ENCODE results near the gene TRIO. TPM values are rescaled to one million over a fixed set of nuclear protein-coding genes. Genes with fewer than 3 reads are reported as not detected.

Gene TRIO
- polyA plus RNA-seq, 3 donors, result 1.7 to 45.8 (median 2.1) TPM

- H3K27ac ChIP-seq (ENCODE audit: low read depth in 1 of 2, low read length in 2 of 2), result no peak overlapping the region
- peaks cover 50% of the 10 kb centered on the region for H3K4me1 Mint-ChIP-seq
- H2AFZ ChIP-seq (ENCODE audit: insufficient read depth, low read depth, low read length, poor library complexity, severe bottlenecking), result no peak overlapping the region
- no peaks in the 10 kb centered on the region for H3K27me3 Mint-ChIP-seq (ENCODE audit: low read depth in 3 of 3)
- no peak overlapping the region for H3K9ac ChIP-seq (ENCODE audit: insufficient read depth, low read length, poor library complexity, severe bottlenecking)
- H3K4me3 ChIP-seq (replicated peaks in 1 of 3; ENCODE audit: low read depth in 2 of 3, low read length in 3 of 3), result no peak overlapping the region
- no peaks in the 10 kb centered on the region for H3K27me3 ChIP-seq (ENCODE audit: control insufficient read depth in 2 of 2, insufficient read depth in 2 of 2, low read length in 2 of 2)
- H3K9me3 Mint-ChIP-seq, result peaks cover 0 to 2% (median 0%) of the 10 kb centered on the region in 7 donors
- WGBS (ENCODE audit: insufficient coverage), result no CpG with 5 or more reads among the region's 2 CpGs
- H3K36me3 Mint-ChIP-seq, result peaks cover 0 to 6% of the 10 kb centered on the region in 2 donors
- no peak for DNase-seq
- intact Hi-C loops (cut with micrococcal nuclease), result no loop called here
- no peaks in the 10 kb centered on the region for H4K20me1 ChIP-seq (ENCODE audit: insufficient read depth, low read length)
- peaks cover 61 to 64% of the 10 kb centered on the region in 2 donors for H3K4me1 ChIP-seq (ENCODE audit: control insufficient read depth in 1 of 2, insufficient read depth in 2 of 2, low read length in 2 of 2)
- H3K36me3 ChIP-seq (replicated peaks in 1 of 2; ENCODE audit: control insufficient read depth in 1 of 2, insufficient read depth in 2 of 2, low read length in 2 of 2), result no peaks in the 10 kb centered on the region
- no peaks in the 10 kb centered on the region for H3K9me3 ChIP-seq (replicated peaks in 1 of 2; ENCODE audit: control insufficient read depth in 1 of 2, insufficient read depth in 1 of 2, low read length in 2 of 2)
- no peak for TF ChIP-seq CTCF (IDR thresholded peaks at IDR 0.05)
- H3K27ac Mint-ChIP-seq, result no peak overlapping the region
- no peak overlapping the region for H3K4me3 Mint-ChIP-seq
- no peaks in the 10 kb centered on the region for H3K79me2 ChIP-seq (ENCODE audit: insufficient read depth, low read length)
- no peak overlapping the region for H3K4me2 ChIP-seq (replicated peaks; ENCODE audit: extremely low read depth, low read length, poor library complexity, severe bottlenecking)
Observed at GRCh38 chr5:14556015-14556414, 412.9 kb downstream of the TRIO start.

GRCh38 chr5:14557203-14557770 is 414.1 kb downstream of the TRIO start:
- H3K36me3 Mint-ChIP-seq, result peaks cover 0 to 8% of the 10 kb centered on the region in 2 donors
- peak overlapping the region in 6 of 7 donors; percentile 28 to 77 (median 64) for H3K27ac Mint-ChIP-seq
- peak in 1 of 3 donors; percentile 15 for DNase-seq
- no peaks in the 10 kb centered on the region for H4K20me1 ChIP-seq (ENCODE audit: insufficient read depth, low read length)
- H2AFZ ChIP-seq (ENCODE audit: insufficient read depth, low read depth, low read length, poor library complexity, severe bottlenecking), result no peak overlapping the region
- no peaks in the 10 kb centered on the region for H3K27me3 Mint-ChIP-seq (ENCODE audit: low read depth in 3 of 3)
- peaks cover 47% of the 10 kb centered on the region for H3K4me1 Mint-ChIP-seq
- no peak overlapping the region for H3K9ac ChIP-seq (ENCODE audit: insufficient read depth, low read length, poor library complexity, severe bottlenecking)
- H3K79me2 ChIP-seq (ENCODE audit: insufficient read depth, low read length), result no peaks in the 10 kb centered on the region
- H3K9me3 ChIP-seq (replicated peaks in 1 of 2; ENCODE audit: control insufficient read depth in 1 of 2, insufficient read depth in 1 of 2, low read length in 2 of 2), result no peaks in the 10 kb centered on the region
- peaks cover 0 to 2% (median 0%) of the 10 kb centered on the region in 7 donors for H3K9me3 Mint-ChIP-seq
- peak overlapping the region in 1 of 2 donors; percentile 54 for H3K27ac ChIP-seq (ENCODE audit: low read depth in 1 of 2, low read length in 2 of 2)
- no peak for TF ChIP-seq CTCF (IDR thresholded peaks at IDR 0.05)
- intact Hi-C loops (cut with micrococcal nuclease), result no loop called here
- peak overlapping the region in 1 of 3 experiments; percentile 6 for H3K4me3 ChIP-seq (replicated peaks in 1 of 3; ENCODE audit: low read depth in 2 of 3, low read length in 3 of 3)
- H3K4me3 Mint-ChIP-seq, result peak overlapping the region in 1 of 2 donors; percentile 49
- H3K36me3 ChIP-seq (replicated peaks in 1 of 2; ENCODE audit: control insufficient read depth in 1 of 2, insufficient read depth in 2 of 2, low read length in 2 of 2), result peaks cover 0 to 12% of the 10 kb centered on the region in 2 donors
- H3K27me3 ChIP-seq (ENCODE audit: control insufficient read depth in 2 of 2, insufficient read depth in 2 of 2, low read length in 2 of 2), result no peaks in the 10 kb centered on the region
- peak overlapping the region; percentile 14 for H3K4me2 ChIP-seq (replicated peaks; ENCODE audit: extremely low read depth, low read length, poor library complexity, severe bottlenecking)
- peaks cover 48 to 55% of the 10 kb centered on the region in 2 donors for H3K4me1 ChIP-seq (ENCODE audit: control insufficient read depth in 1 of 2, insufficient read depth in 2 of 2, low read length in 2 of 2)
- 58% methylated on average over 6 of the region's 8 CpGs for WGBS (ENCODE audit: insufficient coverage)

Data from CD14-positive monocyte (primary cell).